Muscle of back (tissue), 13 donors: ENCODE results near the gene BLTP3B. TPM values are rescaled to one million over a fixed set of nuclear protein-coding genes. Genes with fewer than 3 reads are reported as not detected.
A peak's percentile ranks its signal among the peaks of the same experiment; 100 is the strongest.
"Not testable (repeated sequence)": the region's sequence is repeated elsewhere in the genome, so short reads cannot be mapped to it uniquely, and the experiment has no call there.

ENCODE experiments used
- DNase-seq, 3 donors: peaks; one replicate each; pipeline versions ENCODE4 v3.0.0 to v3.0.0-alpha.2; 2013
- long read RNA-seq, 9 donors: transcript quantifications; one replicate each; lab custom pipeline, GENCODE V29; 2026
- polyA plus RNA-seq, 10 donors: library from polyadenylated mRNA; unstranded; fragments of 120-200 nt; gene quantifications; one replicate each; pipeline ENCODE4 v1.2.1, GENCODE V29; 2013; ENCODE audit not compliant: insufficient read length in 10 of 10

Gene BLTP3B, protein sequence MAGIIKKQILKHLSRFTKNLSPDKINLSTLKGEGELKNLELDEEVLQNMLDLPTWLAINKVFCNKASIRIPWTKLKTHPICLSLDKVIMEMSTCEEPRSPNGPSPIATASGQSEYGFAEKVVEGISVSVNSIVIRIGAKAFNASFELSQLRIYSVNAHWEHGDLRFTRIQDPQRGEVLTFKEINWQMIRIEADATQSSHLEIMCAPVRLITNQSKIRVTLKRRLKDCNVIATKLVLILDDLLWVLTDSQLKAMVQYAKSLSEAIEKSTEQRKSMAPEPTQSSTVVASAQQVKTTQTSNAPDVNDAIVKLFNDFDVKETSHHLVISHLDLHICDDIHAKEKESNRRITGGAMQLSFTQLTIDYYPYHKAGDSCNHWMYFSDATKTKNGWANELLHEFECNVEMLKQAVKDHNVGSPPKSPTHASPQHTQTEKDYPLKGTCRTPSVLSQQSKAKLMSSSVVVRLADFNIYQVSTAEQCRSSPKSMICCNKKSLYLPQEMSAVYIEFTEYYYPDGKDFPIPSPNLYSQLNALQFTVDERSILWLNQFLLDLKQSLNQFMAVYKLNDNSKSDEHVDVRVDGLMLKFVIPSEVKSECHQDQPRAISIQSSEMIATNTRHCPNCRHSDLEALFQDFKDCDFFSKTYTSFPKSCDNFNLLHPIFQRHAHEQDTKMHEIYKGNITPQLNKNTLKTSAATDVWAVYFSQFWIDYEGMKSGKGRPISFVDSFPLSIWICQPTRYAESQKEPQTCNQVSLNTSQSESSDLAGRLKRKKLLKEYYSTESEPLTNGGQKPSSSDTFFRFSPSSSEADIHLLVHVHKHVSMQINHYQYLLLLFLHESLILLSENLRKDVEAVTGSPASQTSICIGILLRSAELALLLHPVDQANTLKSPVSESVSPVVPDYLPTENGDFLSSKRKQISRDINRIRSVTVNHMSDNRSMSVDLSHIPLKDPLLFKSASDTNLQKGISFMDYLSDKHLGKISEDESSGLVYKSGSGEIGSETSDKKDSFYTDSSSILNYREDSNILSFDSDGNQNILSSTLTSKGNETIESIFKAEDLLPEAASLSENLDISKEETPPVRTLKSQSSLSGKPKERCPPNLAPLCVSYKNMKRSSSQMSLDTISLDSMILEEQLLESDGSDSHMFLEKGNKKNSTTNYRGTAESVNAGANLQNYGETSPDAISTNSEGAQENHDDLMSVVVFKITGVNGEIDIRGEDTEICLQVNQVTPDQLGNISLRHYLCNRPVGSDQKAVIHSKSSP (N-terminal part only)
- 10 to 100 TPM; 14.2 to 20.2 (median 16.4) TPM for polyA plus RNA-seq
- long read RNA-seq, donor 1, result 0 reads
- long read RNA-seq, donor 2, result 0 reads
- long read RNA-seq, donor 3, result 0 reads
- long read RNA-seq, donor 4, full-length matches to known transcripts, result 1 of 1 reads
- long read RNA-seq, donor 4, partial matches to known transcripts, result 0 of 1 reads
- long read RNA-seq, donor 4, other reads (novel, unspliced or antisense), result 0 of 1 reads
- long read RNA-seq, donor 5, result 0 reads
- long read RNA-seq, donor 6, result 0 reads
- long read RNA-seq, donor 7, full-length matches to known transcripts, result 1 of 1 reads
- long read RNA-seq, donor 7, partial matches to known transcripts, result 0 of 1 reads
- long read RNA-seq, donor 7, other reads (novel, unspliced or antisense), result 0 of 1 reads
- long read RNA-seq, donor 8, result 0 reads
- long read RNA-seq, donor 9, result 0 reads

DNA sequence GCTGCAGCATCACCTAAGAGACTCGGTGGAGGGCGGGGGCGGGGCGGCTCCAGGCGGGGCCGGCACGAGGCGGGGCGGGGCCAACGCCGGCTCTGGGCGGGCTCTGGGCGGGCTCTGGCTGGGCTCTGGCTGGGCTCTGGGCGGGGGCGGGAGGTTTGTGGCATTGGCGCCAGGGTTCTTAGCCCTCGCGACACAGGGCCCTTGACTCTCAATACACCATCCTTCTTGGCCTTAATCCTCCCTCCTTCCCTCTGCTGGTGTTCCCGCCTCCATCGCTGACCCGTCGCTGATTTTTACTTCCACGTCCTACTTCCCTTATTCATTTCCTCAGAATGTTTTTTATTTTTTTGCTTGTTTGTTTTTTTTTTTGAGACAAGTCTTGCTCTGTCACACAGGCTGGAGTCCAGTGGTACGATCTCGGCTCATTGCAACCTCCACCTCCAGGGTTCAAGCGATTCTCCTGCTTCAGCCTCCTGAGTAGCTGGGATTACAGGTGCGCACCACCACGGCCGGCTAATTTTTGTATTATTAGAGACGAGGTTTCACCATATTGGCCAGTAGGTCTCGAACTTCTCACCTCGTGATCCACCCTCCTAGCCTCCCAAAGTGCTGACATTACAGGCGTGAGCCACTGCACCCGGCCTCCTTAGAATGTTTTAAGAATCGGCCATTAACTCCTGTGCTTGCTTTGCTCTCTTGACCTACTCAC is at the start of gene BLTP3B:
TSS of gene BLTP3B (minus strand) at position 24 of the 709 bp plus-strand sequence. CDS start 239 bp downstream, outside the sequence.
- peak; percentile 83 to 94 (median 88) for DNase-seq

DNA sequence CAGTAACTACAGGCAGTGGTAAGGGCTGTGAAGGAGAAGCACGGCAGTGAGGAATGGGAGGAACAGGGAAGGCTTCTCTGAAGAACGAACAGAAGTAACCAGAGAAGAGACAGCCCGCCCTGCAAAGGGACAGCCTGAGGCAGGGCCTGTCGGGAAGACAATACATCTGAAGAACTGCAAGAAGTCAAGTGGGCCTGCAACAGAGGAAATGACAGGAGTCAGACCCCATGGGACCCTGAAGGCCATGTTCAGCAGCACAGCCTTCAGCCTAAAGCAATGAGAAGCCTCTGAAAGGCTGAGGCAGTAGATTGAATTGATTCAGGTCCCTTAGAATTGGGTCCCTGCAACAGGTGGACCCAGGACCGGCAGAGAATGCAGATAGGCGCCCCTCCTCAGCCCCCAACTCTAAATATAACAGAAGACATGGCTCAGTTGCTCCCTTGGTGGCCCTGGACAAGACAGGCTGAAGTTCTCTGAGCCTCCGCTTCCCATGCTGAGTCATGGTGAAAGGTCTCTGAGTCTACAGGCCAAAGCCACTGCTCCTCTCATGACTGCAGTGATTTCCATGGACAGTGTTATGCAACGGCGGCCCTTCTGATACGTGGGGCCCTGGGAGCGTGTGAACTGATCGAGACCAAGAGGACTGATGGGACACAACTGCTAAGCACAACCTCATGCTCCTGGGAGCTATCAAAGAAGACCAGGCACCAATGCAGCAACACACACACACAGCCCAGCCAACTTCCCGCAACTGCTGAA is 47.1 kb upstream of the BLTP3B start:
- no peak for DNase-seq

- not testable (repeated sequence) for DNase-seq
Measured at GRCh38 chr12:100188888-100189635, 46.4 kb upstream of the BLTP3B start.

GRCh38 chr12:100187857-100188519 is 45.3 kb upstream of the BLTP3B start:
- DNase-seq, result no peak

GRCh38 chr12:100187068-100187467 is 44.4 kb upstream of the BLTP3B start:
- DNase-seq, result no peak

DNA sequence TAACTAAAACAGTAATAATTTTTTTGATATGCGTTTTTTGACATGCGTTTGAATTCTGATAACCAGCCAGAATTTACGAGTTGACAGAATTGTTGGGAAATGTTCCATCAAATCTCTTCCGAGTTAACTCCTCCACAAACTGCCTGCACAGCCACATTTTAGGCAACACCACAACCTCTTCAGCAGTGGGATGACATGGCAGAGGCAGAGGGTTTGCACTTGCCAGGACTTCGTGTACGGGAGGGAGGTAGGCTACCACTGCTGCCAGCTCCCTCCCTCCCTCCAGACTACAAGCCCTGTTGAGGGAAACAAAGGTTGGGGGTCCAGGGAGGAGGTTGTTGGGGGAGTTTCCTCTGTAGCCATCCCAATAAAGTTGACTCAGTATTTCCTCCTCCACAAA is 43.4 kb upstream of the BLTP3B start:
- DNase-seq, result no peak

GRCh38 chr12:100185361-100185894 is 42.8 kb upstream of the BLTP3B start:
- no peak for DNase-seq

DNA sequence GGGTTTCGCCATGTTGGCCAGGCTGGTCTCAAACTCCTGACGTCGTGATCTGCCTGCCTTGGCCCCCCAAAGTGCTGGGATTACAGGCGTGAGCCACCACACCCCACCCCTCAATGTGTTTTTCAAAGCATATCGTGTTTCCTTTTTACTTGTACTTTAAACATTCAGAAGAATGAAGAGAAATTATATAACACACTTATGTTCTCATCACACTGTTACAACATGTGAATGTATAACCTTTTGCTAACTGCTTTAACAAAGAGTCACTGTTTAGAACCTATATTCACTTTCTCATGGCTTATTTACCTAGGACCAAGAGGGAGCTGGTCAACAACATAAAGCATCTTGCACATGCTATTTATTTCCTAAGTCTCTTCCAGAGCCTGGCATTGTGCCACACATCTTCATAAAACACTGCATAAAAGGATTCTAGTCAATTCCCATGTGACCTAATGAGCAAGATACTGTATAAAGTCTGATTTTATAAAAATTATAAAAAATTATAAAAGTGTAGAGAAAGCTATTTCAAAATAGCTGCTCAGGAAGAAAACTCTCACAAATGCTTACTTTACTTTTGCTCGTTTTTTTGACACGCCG is 42.0 kb upstream of the BLTP3B start:
- DNase-seq, result no peak

DNA sequence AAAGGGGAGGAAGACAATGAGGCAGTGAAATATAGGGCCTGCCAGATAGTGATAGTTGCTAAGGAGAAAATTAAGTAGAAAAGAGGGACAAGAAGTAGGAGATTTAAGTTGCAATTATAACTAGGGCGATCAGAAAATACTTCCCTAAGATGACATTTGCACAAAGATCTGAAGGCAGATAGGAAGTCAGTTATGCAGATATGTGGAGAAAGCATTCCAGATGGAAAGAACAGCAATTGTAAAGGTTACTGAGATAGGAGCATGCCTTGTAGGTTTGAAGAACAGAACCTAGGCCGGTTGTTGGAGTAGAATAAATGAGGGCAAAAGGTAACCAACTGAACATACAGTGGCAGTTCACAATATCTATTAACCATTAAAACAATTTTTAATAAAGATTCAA is 36.6 kb upstream of the BLTP3B start:
- DNase-seq, result no peak

DNA sequence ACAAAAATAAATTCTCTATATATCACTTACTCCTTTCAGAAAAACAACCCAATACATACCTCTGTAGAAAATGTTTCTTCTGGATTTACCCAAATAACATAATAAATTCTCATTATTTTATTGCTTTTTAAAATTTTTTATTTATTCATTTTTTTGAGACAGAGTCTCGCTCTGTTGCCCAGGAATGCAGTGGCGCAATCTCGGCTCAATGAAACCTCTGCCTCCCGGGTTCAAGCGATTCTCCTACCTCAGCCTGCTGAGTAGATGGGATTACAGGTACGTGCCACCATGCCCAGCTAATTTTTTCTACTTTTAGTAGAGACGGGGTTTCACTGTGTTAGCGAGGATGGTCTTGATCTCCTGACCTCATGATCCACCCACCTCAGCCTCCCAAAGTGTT is 33.8 kb upstream of the BLTP3B start:
- DNase-seq, result not testable (repeated sequence)

- DNase-seq, result no peak
Measured at GRCh38 chr12:100174495-100174894, 31.8 kb upstream of the BLTP3B start.

DNA sequence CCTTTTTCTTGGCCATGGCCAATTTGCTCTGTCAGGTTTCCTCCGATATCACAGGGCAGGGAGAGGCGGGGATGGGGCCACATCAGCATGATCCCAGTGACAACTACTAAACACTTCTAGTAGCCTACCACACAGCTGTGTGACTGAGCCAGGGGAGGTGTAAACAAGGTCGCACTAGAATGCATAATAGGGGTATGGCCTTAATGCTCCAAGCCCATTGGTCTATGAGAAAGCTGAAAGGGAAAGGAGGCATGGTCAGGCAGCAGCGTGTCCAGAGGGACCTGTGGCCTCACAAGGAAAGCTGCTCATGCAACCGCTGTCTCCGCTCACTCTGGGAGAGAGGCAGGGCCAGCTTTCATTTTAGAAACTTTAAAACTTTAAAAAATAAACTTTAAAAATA is 30.4 kb upstream of the BLTP3B start:
- DNase-seq, result no peak

DNA sequence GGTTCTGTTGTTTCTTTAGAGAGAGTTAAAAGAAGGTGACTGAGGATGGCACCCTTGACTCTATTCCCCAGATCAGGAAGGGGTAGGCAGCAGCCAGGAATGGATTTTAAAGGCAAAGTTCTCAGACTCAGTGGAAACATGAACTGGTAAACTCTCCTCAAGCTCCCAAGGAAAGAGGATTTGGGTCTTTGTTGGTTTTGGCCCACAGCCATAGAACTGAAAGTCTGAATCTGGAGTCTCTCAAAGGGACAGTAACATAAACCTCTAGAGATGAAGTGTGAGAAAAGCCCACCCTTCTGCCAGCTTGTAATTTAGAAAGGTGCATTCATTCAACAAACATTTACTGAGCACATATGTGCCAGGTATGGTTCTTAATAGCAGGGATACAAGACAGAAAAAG is 28.6 kb upstream of the BLTP3B start:
- no peak for DNase-seq

DNA sequence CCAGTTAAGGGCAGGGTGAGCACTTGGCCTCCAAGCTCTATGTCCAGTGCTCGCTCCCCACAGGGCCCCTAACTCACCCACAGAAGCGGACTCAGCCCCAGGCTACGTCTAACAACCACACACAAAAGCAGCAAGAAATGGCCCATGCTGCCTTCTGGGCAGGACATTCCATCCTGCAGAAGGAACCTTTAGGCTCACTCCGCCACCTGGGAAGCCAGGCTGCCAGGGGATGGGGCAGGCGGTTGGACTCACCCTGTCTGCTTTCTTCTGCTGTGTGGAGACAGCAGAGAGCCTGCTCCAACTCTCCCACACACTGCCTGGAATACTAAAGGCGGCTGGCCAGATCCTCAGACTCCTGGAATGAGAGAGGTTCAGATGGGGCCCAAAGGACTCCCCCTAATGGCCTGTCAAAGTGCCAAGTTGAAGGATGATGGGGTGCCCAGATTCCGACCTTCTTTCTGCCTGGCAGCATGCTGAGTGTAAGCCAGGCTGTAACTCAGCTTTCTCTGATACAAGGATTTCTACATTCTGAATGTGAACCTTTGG is 27.7 kb upstream of the BLTP3B start:
- DNase-seq, result peak in 1 of 3 donors; percentile 27

DNA sequence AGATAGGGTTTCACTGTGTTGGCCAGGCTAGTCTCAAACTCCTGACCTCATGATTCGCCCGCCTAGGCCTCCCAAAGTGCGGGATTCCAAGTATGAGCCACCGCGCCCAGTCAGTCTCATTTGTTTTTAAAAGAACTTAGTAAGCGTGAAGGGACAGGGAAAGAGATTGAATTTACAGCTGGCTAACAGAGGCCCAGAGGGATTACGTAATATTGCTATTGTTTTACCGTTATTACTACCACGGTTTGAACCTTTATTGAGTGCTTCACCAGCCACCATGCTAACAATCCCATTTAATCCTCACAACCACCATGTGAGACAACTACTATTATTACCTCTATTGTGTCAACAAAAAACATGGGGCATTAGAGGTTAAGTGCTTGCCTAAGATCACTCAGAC is 26.7 kb upstream of the BLTP3B start:
- DNase-seq, result no peak

- no peak for DNase-seq
Measured at GRCh38 chr12:100168562-100168961, 25.9 kb upstream of the BLTP3B start.

GRCh38 chr12:100166232-100166631 is 23.6 kb upstream of the BLTP3B start:
- DNase-seq, result peak in 1 of 3 donors; percentile 34
